Umbilical cord (tissue), 1 donor: ENCODE results near the gene MAGEA11. TPM values are rescaled to one million over a fixed set of nuclear protein-coding genes. Genes with fewer than 3 reads are reported as not detected.

Source experiments
- total RNA-seq: library from RNA; depleted of rRNA; stranded (reverse); fragments of >200 nt; gene quantifications from one replicate; pipeline ENCODE4 v1.2.3, GENCODE V29; 2014; ENCODE audit warnings: low replicate concordance; ENCODE audit not compliant: insufficient read depth

The MAGEA11 gene
- total RNA-seq, 1 donor from 2014 or later = not detected

Other genes with a start within 250 kb of the MAGEA11 start
- gene IDS, start 206.8 kb upstream of the MAGEA11 start, total RNA-seq = 43.6 TPM
- gene EOLA1, start 171.0 kb upstream of the MAGEA11 start, total RNA-seq = 6.3 TPM
- gene HSFX3, start 162.1 kb upstream of the MAGEA11 start, total RNA-seq = not detected
- gene MAGEA9B, start 124.6 kb upstream of the MAGEA11 start, total RNA-seq = not detected
- gene HSFX2, start 116.7 kb upstream of the MAGEA11 start, total RNA-seq = 0.96 TPM
- 28.4 TPM for gene TMEM185A, start 80.3 kb upstream of the MAGEA11 start, total RNA-seq
- 3.9 TPM for gene HSFX1, start 62.0 kb downstream of the MAGEA11 start, total RNA-seq
- not detected for gene MAGEA9, start 69.9 kb downstream of the MAGEA11 start, total RNA-seq
- gene MAGEA8, start 169.1 kb downstream of the MAGEA11 start, total RNA-seq = 4.3 TPM
- not detected for gene HSFX4, start 217.5 kb downstream of the MAGEA11 start, total RNA-seq
- gene EOLA2, start 226.4 kb downstream of the MAGEA11 start, total RNA-seq = 5.1 TPM